ENCODE data around the gene ZIC4. TPM values are rescaled to one million over a fixed set of nuclear protein-coding genes. Genes with fewer than 3 reads are reported as not detected.
A peak's percentile ranks its signal among the peaks of the same experiment; 100 is the strongest.

Gene ZIC4
- total RNA-seq, 1 donor from 2014 or later = not detected

- no peaks in the 10 kb centered on the region for H3K9me3 Mint-ChIP-seq
- peaks cover 3% of the 10 kb centered on the region for H3K4me1 Mint-ChIP-seq
- DNase-seq (ENCODE audit: low spot score in 2 of 2, unreplicated experiment in 2 of 2) = no peak
- H3K27ac Mint-ChIP-seq = no peak overlapping the region
- H3K36me3 Mint-ChIP-seq = no peaks in the 10 kb centered on the region
- H3K4me3 Mint-ChIP-seq = no peak overlapping the region
- H3K27me3 Mint-ChIP-seq (ENCODE audit: low read depth) = peaks cover 98% of the 10 kb centered on the region
- peak; percentile 72 for TF ChIP-seq CTCF (IDR thresholded peaks at IDR 0.05; ENCODE audit: unreplicated experiment)
These were observed 44.6 kb downstream of the ZIC4 start for GRCh38 chr3:147361454-147362420.

- TF ChIP-seq CTCF (IDR thresholded peaks at IDR 0.05; ENCODE audit: unreplicated experiment) = no peak
- H3K36me3 Mint-ChIP-seq = no peaks in the 10 kb centered on the region
- H3K9me3 Mint-ChIP-seq = no peaks in the 10 kb centered on the region
- no peak overlapping the region for H3K27ac Mint-ChIP-seq
- peaks cover 100% of the 10 kb centered on the region for H3K27me3 Mint-ChIP-seq (ENCODE audit: low read depth)
- no peak overlapping the region for H3K4me3 Mint-ChIP-seq
- no peak for DNase-seq (ENCODE audit: low spot score in 2 of 2, unreplicated experiment in 2 of 2)
- peaks cover 3% of the 10 kb centered on the region for H3K4me1 Mint-ChIP-seq
These were observed 45.5 kb downstream of the ZIC4 start for GRCh38 chr3:147360646-147361453.

GRCh38 chr3:147360051-147360439 is 46.3 kb downstream of the ZIC4 start:
- no peak for DNase-seq (ENCODE audit: low spot score in 2 of 2, unreplicated experiment in 2 of 2)
- H3K36me3 Mint-ChIP-seq = no peaks in the 10 kb centered on the region
- TF ChIP-seq CTCF (IDR thresholded peaks at IDR 0.05; ENCODE audit: unreplicated experiment) = no peak
- H3K4me1 Mint-ChIP-seq = peaks cover 3% of the 10 kb centered on the region
- no peaks in the 10 kb centered on the region for H3K9me3 Mint-ChIP-seq
- peaks cover 99% of the 10 kb centered on the region for H3K27me3 Mint-ChIP-seq (ENCODE audit: low read depth)
- no peak overlapping the region for H3K4me3 Mint-ChIP-seq
- H3K27ac Mint-ChIP-seq = no peak overlapping the region

GRCh38 chr3:147359177-147360050 is 46.9 kb downstream of the ZIC4 start:
- TF ChIP-seq CTCF (IDR thresholded peaks at IDR 0.05; ENCODE audit: unreplicated experiment) = no peak
- no peak for DNase-seq (ENCODE audit: low spot score in 2 of 2, unreplicated experiment in 2 of 2)
- H3K4me1 Mint-ChIP-seq = peaks cover 3% of the 10 kb centered on the region
- no peak overlapping the region for H3K27ac Mint-ChIP-seq
- no peak overlapping the region for H3K4me3 Mint-ChIP-seq
- no peaks in the 10 kb centered on the region for H3K9me3 Mint-ChIP-seq
- H3K36me3 Mint-ChIP-seq = no peaks in the 10 kb centered on the region
- peaks cover 99% of the 10 kb centered on the region for H3K27me3 Mint-ChIP-seq (ENCODE audit: low read depth)
